Measurements from ENCODE around the gene LIX1L. TPM values are rescaled to one million over a fixed set of nuclear protein-coding genes. Genes with fewer than 3 reads are reported as not detected.

Gene LIX1L
- total RNA-seq, 1 donor from 2014 or later: 27.6 TPM

DNA sequence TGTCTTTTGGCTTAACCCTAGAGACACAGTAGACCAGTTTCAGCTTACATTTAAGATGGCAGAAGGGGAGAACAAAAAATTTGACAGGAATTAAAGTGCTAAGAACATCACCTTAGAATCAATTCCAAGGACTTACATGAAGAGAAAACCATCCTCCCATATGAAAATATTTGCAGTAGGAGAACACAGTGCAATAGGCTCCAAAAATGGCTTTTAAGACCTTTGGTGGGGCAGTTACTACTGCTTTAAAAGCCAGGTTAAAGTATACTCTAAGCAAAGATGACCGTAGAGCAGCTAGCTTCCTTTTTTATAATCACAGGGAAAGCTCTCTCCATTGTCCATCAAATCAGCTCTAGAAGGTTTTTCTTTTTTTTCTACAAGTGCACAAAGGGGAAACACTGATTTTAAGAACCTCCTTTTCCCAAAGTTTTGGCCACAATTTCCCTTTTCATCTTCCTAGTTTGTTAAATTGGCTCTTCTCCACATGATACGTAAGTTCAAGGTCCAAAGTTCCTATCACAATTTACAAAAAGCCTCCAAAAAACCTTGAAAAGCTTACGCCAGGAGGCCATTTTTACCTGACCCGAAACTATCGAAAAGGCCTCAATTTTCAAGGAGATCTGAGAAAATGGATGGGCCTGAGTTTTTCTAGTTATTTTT lies 35.3 kb upstream of the LIX1L start:
- no peak for TF ChIP-seq CTCF (IDR thresholded peaks at IDR 0.05; ENCODE audit: unreplicated experiment)
- Mint-ChIP-seq H3K27me3 (ENCODE audit: low read depth) (no peaks in the 10 kb centered on the region), H3K9me3 (no peaks in the 10 kb centered on the region), H3K4me1 (peaks cover 52% of the 10 kb centered on the region), H3K36me3 (peaks cover 33% of the 10 kb centered on the region), H3K27ac (peak overlapping the region; percentile 61), H3K4me3 (peak overlapping the region; percentile 99)
- DNase-seq (ENCODE audit: low spot score in 2 of 2, unreplicated experiment in 2 of 2): no peak

GRCh38 chr1:145992502-145992936 lies 34.7 kb upstream of the LIX1L start:
- DNase-seq (ENCODE audit: low spot score in 2 of 2, unreplicated experiment in 2 of 2): no peak
- Mint-ChIP-seq H3K4me1 (peaks cover 49% of the 10 kb centered on the region), H3K27me3 (ENCODE audit: low read depth) (no peaks in the 10 kb centered on the region), H3K9me3 (no peaks in the 10 kb centered on the region), H3K27ac (peak overlapping the region; percentile 32), H3K36me3 (peaks cover 33% of the 10 kb centered on the region), H3K4me3 (peak overlapping the region; percentile 99)
- TF ChIP-seq CTCF (IDR thresholded peaks at IDR 0.05; ENCODE audit: unreplicated experiment): no peak

DNA sequence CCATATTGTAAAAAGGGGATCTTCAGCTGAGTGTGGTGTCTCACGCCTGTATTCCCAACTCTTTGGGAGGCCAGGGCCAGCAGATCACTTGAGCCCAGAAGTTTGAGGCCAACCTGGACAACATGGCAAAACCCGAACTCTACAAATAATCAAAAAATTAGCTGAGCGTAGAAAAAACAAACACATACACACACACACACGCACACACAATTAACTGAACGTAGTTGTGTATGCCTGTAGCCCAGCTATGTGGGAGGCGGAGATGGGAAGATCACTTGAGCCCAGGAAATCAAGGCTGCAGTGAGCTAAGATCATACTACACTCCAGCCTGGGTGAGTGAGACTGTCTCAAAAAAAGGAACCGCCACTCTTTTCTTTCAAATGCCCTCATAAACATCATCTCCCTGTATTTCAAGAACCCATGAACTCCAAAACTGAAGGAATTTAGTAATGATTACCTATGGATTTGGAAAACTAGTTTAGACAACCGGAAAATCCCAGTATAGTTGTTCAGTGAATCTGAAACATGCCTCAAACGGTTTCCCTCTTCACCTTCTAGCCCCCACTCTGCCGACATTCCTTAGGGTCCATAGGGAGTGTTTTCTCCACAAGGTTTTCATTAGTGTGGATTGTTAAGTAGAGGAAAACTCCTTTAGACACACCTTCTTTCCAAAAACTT lies 34.1 kb upstream of the LIX1L start:
- H3K36me3 Mint-ChIP-seq: peaks cover 33% of the 10 kb centered on the region
- no peak for DNase-seq (ENCODE audit: low spot score in 2 of 2, unreplicated experiment in 2 of 2)
- H3K27ac Mint-ChIP-seq: peak overlapping the region; percentile 79
- no peak for TF ChIP-seq CTCF (IDR thresholded peaks at IDR 0.05; ENCODE audit: unreplicated experiment)
- no peaks in the 10 kb centered on the region for H3K27me3 Mint-ChIP-seq (ENCODE audit: low read depth)
- H3K4me1 Mint-ChIP-seq: peaks cover 43% of the 10 kb centered on the region
- no peaks in the 10 kb centered on the region for H3K9me3 Mint-ChIP-seq
- H3K4me3 Mint-ChIP-seq: peak overlapping the region; percentile 24

GRCh38 chr1:145990249-145990855 lies 32.5 kb upstream of the LIX1L start:
- H3K27me3 Mint-ChIP-seq (ENCODE audit: low read depth): no peaks in the 10 kb centered on the region
- no peaks in the 10 kb centered on the region for H3K9me3 Mint-ChIP-seq
- peak overlapping the region; percentile 87 for H3K27ac Mint-ChIP-seq
- H3K4me1 Mint-ChIP-seq: peaks cover 47% of the 10 kb centered on the region
- no peak overlapping the region for H3K4me3 Mint-ChIP-seq
- peaks cover 33% of the 10 kb centered on the region for H3K36me3 Mint-ChIP-seq
- no peak for TF ChIP-seq CTCF (IDR thresholded peaks at IDR 0.05; ENCODE audit: unreplicated experiment)
- no peak for DNase-seq (ENCODE audit: low spot score in 2 of 2, unreplicated experiment in 2 of 2)

- Mint-ChIP-seq H3K27ac (peak overlapping the region; percentile 31), H3K9me3 (no peaks in the 10 kb centered on the region), H3K27me3 (ENCODE audit: low read depth) (no peaks in the 10 kb centered on the region), H3K4me3 (no peak overlapping the region), H3K4me1 (peaks cover 41% of the 10 kb centered on the region), H3K36me3 (peaks cover 18% of the 10 kb centered on the region)
- no peak for TF ChIP-seq CTCF (IDR thresholded peaks at IDR 0.05; ENCODE audit: unreplicated experiment)
- DNase-seq (ENCODE audit: low spot score in 2 of 2, unreplicated experiment in 2 of 2): no peak
Observed at GRCh38 chr1:145988773-145989172, 31.0 kb upstream of the LIX1L start.

Measured in mesothelial cell of epicardium (in vitro differentiated cells).